ENCODE measurements around the gene PPP3CB. TPM values are rescaled to one million over a fixed set of nuclear protein-coding genes. Genes with fewer than 3 reads are reported as not detected.

The PPP3CB gene
- total RNA-seq, 1 experiment from 2014 or later = 34.0 TPM

- H3K9me2 ChIP-seq (ENCODE audit: insufficient read depth) = no peaks in the 10 kb centered on the region
- H3K4me1 ChIP-seq (replicated peaks; ENCODE audit: insufficient read depth) = no peaks in the 10 kb centered on the region
- intact Hi-C loops (cut with micrococcal nuclease; ENCODE audit: unreplicated experiment) = no loop called here
- TF ChIP-seq EZH2 (IDR thresholded peaks at IDR 0.05; ENCODE audit: low read depth) (no peak), CTCF (conservative IDR thresholded peaks at IDR 0.05) (no peak)
- no peaks in the 10 kb centered on the region for H3K27me3 ChIP-seq (ENCODE audit: insufficient read depth, low read depth)
- H3F3A ChIP-seq (ENCODE audit: insufficient read depth, low read depth) = no peaks in the 10 kb centered on the region; the same call in none of the 2 replicates
- H4K20me1 ChIP-seq (ENCODE audit: insufficient read depth) = no peaks in the 10 kb centered on the region; the same call in 1 of the 2 replicates
- H3K4me3 ChIP-seq = no peak overlapping the region
- no peak overlapping the region for H3K27ac ChIP-seq
- no peak overlapping the region for H3K4me2 ChIP-seq
- H2AFZ ChIP-seq = no peak overlapping the region
- POLR2A ChIA-PET (ENCODE audit: unreplicated experiment) = no interaction called here
- DNase-seq = no peak
- CTCF ChIA-PET = no interaction called here
- H3K9me3 ChIP-seq (ENCODE audit: insufficient read depth, low read depth) = no peaks in the 10 kb centered on the region
- 0 out of 2 replicates have a peak, but pooled peaks cover under 1% of the 10 kb centered on the region for H3K79me2 ChIP-seq (ENCODE audit: low read depth)
- no peaks in the 10 kb centered on the region for H3K36me3 ChIP-seq (ENCODE audit: low read depth)
- no TSS peak for BruUV-seq (replicated peaks)
Observed at GRCh38 chr10:73485320-73485719, 10.5 kb downstream of the PPP3CB start.

- H3F3A ChIP-seq (ENCODE audit: insufficient read depth, low read depth) = no peaks in the 10 kb centered on the region; the same call in 1 of the 2 replicates
- H3K9me3 ChIP-seq (ENCODE audit: insufficient read depth, low read depth) = no peaks in the 10 kb centered on the region
- TF ChIP-seq EZH2 (IDR thresholded peaks at IDR 0.05; ENCODE audit: low read depth) (no peak), CTCF (conservative IDR thresholded peaks at IDR 0.05) (no peak)
- no peaks in the 10 kb centered on the region; the same call in 1 of the 2 replicates for H4K20me1 ChIP-seq (ENCODE audit: insufficient read depth)
- H3K79me2 ChIP-seq (ENCODE audit: low read depth) = no peaks in the 10 kb centered on the region
- no peak overlapping the region for H2AFZ ChIP-seq
- ChIA-PET CTCF (interaction anchor here (0.6 to 0.7 kb wide), 2 partner anchors 12 to 179 kb away, joined by 3 to 10 read pairs; no protein-coding TSS in a partner anchor), POLR2A (ENCODE audit: unreplicated experiment) (no interaction called here)
- intact Hi-C loops (cut with micrococcal nuclease; ENCODE audit: unreplicated experiment) = no loop called here
- no peak overlapping the region for H3K4me2 ChIP-seq
- BruUV-seq (replicated peaks) = no TSS peak
- peak in 1 of 2 experiments; percentile 61 for DNase-seq
- no peak overlapping the region for H3K4me3 ChIP-seq
- no peaks in the 10 kb centered on the region for H3K27me3 ChIP-seq (ENCODE audit: insufficient read depth, low read depth)
- no peaks in the 10 kb centered on the region for H3K4me1 ChIP-seq (replicated peaks; ENCODE audit: insufficient read depth)
- H3K9me2 ChIP-seq (ENCODE audit: insufficient read depth) = no peaks in the 10 kb centered on the region
- peaks cover 13% of the 10 kb centered on the region; the same call in 1 of the 2 replicates for H3K36me3 ChIP-seq (ENCODE audit: low read depth)
- H3K27ac ChIP-seq = 0 out of 2 replicates have a peak overlapping the region, but pooled peaks have one; percentile 9
Observed at GRCh38 chr10:73480158-73480557, 15.7 kb downstream of the PPP3CB start.

GRCh38 chr10:73478636-73479035, 17.2 kb downstream of the PPP3CB start:
- no peak overlapping the region for H3K4me3 ChIP-seq
- no TSS peak for BruUV-seq (replicated peaks)
- no peak overlapping the region for H2AFZ ChIP-seq
- no peak for DNase-seq
- intact Hi-C loops (cut with micrococcal nuclease; ENCODE audit: unreplicated experiment) = no loop called here
- H3K79me2 ChIP-seq (ENCODE audit: low read depth) = no peaks in the 10 kb centered on the region
- no peak for TF ChIP-seq EZH2 (IDR thresholded peaks at IDR 0.05; ENCODE audit: low read depth)
- no peak for TF ChIP-seq CTCF (conservative IDR thresholded peaks at IDR 0.05)
- no peaks in the 10 kb centered on the region; the same call in 1 of the 2 replicates for H4K20me1 ChIP-seq (ENCODE audit: insufficient read depth)
- POLR2A ChIA-PET (ENCODE audit: unreplicated experiment) = no interaction called here
- no peaks in the 10 kb centered on the region for H3K27me3 ChIP-seq (ENCODE audit: insufficient read depth, low read depth)
- H3K9me2 ChIP-seq (ENCODE audit: insufficient read depth) = no peaks in the 10 kb centered on the region
- no peaks in the 10 kb centered on the region for H3K9me3 ChIP-seq (ENCODE audit: insufficient read depth, low read depth)
- H3K27ac ChIP-seq = no peak overlapping the region
- CTCF ChIA-PET = no interaction called here
- no peaks in the 10 kb centered on the region for H3K4me1 ChIP-seq (replicated peaks; ENCODE audit: insufficient read depth)
- peaks cover 13% of the 10 kb centered on the region; the same call in 1 of the 2 replicates for H3K36me3 ChIP-seq (ENCODE audit: low read depth)
- no peaks in the 10 kb centered on the region; the same call in 1 of the 2 replicates for H3F3A ChIP-seq (ENCODE audit: insufficient read depth, low read depth)
- no peak overlapping the region for H3K4me2 ChIP-seq

All from PC-9 (cell line).